Measurements from ENCODE around the gene CTDNEP1.

GRCh38 chr17:7218166-7218565, 33.4 kb downstream of the CTDNEP1 start:
- TF ChIP-seq CTCF (IDR thresholded peaks at IDR 0.05 in 8 of 11, conservative IDR thresholded peaks at IDR 0.05 in 3 of 11) (no peak), POLR2A (IDR thresholded peaks at IDR 0.05) (no peak), POLR2AphosphoS5 (IDR thresholded peaks at IDR 0.05) (peak in 1 of 3 donors; percentile 11)

Measured in spleen (tissue), 7 donors.